GM23248 (cell line): ENCODE measurements around the gene SLC6A7. TPM values are rescaled to one million over a fixed set of nuclear protein-coding genes. Genes with fewer than 3 reads are reported as not detected.
A peak's percentile ranks its signal among the peaks of the same experiment; 100 is the strongest.

ENCODE experiments used
- DNase-seq: peaks from one replicate; pipeline ENCODE4 v3.0.0-alpha.2; 2015
- H2AFZ ChIP-seq: fragments of 200-600 bp; sonication (generic); 2 replicates; pipeline ENCODE4 v1.6.1; 2016; ENCODE audit warnings: antibody characterized with exemption
- H3F3A ChIP-seq: fragments of 200-600 bp; sonication (generic); 2 replicates; pipeline ENCODE4 v1.6.1; 2016; ENCODE audit warnings: mild to moderate bottlenecking, antibody characterized with exemption, mixed run types; ENCODE audit not compliant: insufficient read depth
- H3K27ac ChIP-seq: fragments of 200-600 bp; sonication (generic); 2 replicates; pipeline ENCODE4 v1.5.1; 2016; ENCODE audit warnings: mild to moderate bottlenecking
- H3K27me3 ChIP-seq: fragments of 200-600 bp; sonication (generic); replicated peaks from 2 replicates; pipeline ENCODE4 v1.6.1; 2016; ENCODE audit warnings: mild to moderate bottlenecking; ENCODE audit not compliant: insufficient read depth
- H3K36me3 ChIP-seq: fragments of 200-600 bp; sonication (generic); 2 replicates; pipeline ENCODE4 v1.6.1; 2016; ENCODE audit warnings: low read depth, mild to moderate bottlenecking
- H3K4me1 ChIP-seq: fragments of 200-600 bp; sonication (generic); 2 replicates; pipeline ENCODE4 v1.6.1; 2016; ENCODE audit warnings: mild to moderate bottlenecking; ENCODE audit not compliant: insufficient read depth
- H3K4me2 ChIP-seq: fragments of 200-600 bp; sonication (generic); one replicate; pipeline ENCODE4 v1.6.1; 2016; ENCODE audit warnings: mild to moderate bottlenecking; ENCODE audit not compliant: unreplicated experiment
- H3K4me3 ChIP-seq: fragments of 200-600 bp; sonication (generic); 2 replicates; pipeline ENCODE4 v1.5.1; 2016; ENCODE audit warnings: mild to moderate bottlenecking
- H3K79me2 ChIP-seq: fragments of 200-600 bp; sonication (generic); 2 replicates; pipeline ENCODE4 v1.6.1; 2016; ENCODE audit warnings: mild to moderate bottlenecking; ENCODE audit not compliant: insufficient read depth
- H3K9ac ChIP-seq: fragments of 200-600 bp; sonication (generic); 2 replicates; pipeline ENCODE4 v1.6.1; 2016; ENCODE audit warnings: mild to moderate bottlenecking
- H3K9me2 ChIP-seq: fragments of 200-600 bp; sonication (generic); 2 replicates; pipeline ENCODE4 v1.6.1; 2016; ENCODE audit warnings: mixed run types, mild to moderate bottlenecking, moderate library complexity; ENCODE audit not compliant: insufficient read depth
- H3K9me3 ChIP-seq: fragments of 200-600 bp; sonication (generic); one replicate; pipeline ENCODE4 v1.6.1; 2017; ENCODE audit warnings: low read depth
- H4K20me1 ChIP-seq: fragments of 200-600 bp; sonication (generic); 2 replicates; pipeline ENCODE4 v1.6.0; 2016; ENCODE audit not compliant: insufficient read depth
- EZH2 ChIP-seq: fragments of 200-600 bp; sonication (generic); IDR thresholded peaks from 2 replicates; pipeline ENCODE4 v1.6.1; 2018; ENCODE audit warnings: antibody characterized with exemption, mild to moderate bottlenecking; ENCODE audit not compliant: insufficient read depth, poor library complexity, severe bottlenecking
- EZH2phosphoT487 ChIP-seq: fragments of 200-600 bp; sonication (generic); IDR thresholded peaks from 2 replicates; pipeline ENCODE4 v1.6.1; 2018; ENCODE audit warnings: antibody characterized with exemption, moderate library complexity, mild to moderate bottlenecking, low read depth; ENCODE audit not compliant: insufficient read depth
- WGBS, 2 experiments: methylation state at CpG; one replicate each; pipeline ENCODE4 v1.1.6; 2015 to 2017; ENCODE audit warnings: low lambda C conversion rate in 2 of 2, low coverage in 1 of 2; ENCODE audit errors: missing lambda C conversion rate in 2 of 2; 5-methylcytosine and 5-hydroxymethylcytosine counted together
- in situ Hi-C: fragments of 300-500 bp; cut with MboI; formaldehyde crosslinking; loops from 2 replicates; pipeline ENCODE4 v1.15.0; 2020
- polyA plus RNA-seq: library from polyadenylated mRNA; unstranded; fragments of >200 nt; fragmentation: Nextera tagmentation; extraction: Ambion mirVana; gene quantifications from 2 replicates; pipeline ENCODE4 v1.2.1, GENCODE V29; 2016
- total RNA-seq: library from RNA; depleted of rRNA; stranded (reverse); fragments of >200 nt; shearing (Covaris generic); gene quantifications from 2 replicates; pipeline ENCODE4 v1.2.3, GENCODE V29; 2014

SLC6A7 gene
- total and polyA plus RNA-seq, 2 experiments from 2014 or later: not detected

GRCh38 chr5:150167512-150167850, 22.4 kb upstream of the SLC6A7 start:
- no peaks in the 10 kb centered on the region for H3F3A ChIP-seq
- H4K20me1 ChIP-seq: no peaks in the 10 kb centered on the region
- no peak for DNase-seq
- 95 to 98% methylated on average over 15 of the region's 15 CpGs for WGBS, 2 experiments
- no peak overlapping the region for H2AFZ ChIP-seq
- peaks cover 13% of the 10 kb centered on the region for H3K27me3 ChIP-seq
- H3K79me2 ChIP-seq: no peaks in the 10 kb centered on the region
- H3K4me3 ChIP-seq: no peak overlapping the region
- in situ Hi-C loops: no loop called here
- no peaks in the 10 kb centered on the region for H3K9me3 ChIP-seq
- no peak overlapping the region for H3K9ac ChIP-seq
- H3K4me1 ChIP-seq: peaks cover 11% of the 10 kb centered on the region; the same call in 1 of the 2 replicates
- H3K27ac ChIP-seq: no peak overlapping the region
- no peaks in the 10 kb centered on the region for H3K36me3 ChIP-seq
- TF ChIP-seq EZH2: no peak
- TF ChIP-seq EZH2phosphoT487: no peak
- no peak overlapping the region for H3K4me2 ChIP-seq
- H3K9me2 ChIP-seq: no peaks in the 10 kb centered on the region

DNA sequence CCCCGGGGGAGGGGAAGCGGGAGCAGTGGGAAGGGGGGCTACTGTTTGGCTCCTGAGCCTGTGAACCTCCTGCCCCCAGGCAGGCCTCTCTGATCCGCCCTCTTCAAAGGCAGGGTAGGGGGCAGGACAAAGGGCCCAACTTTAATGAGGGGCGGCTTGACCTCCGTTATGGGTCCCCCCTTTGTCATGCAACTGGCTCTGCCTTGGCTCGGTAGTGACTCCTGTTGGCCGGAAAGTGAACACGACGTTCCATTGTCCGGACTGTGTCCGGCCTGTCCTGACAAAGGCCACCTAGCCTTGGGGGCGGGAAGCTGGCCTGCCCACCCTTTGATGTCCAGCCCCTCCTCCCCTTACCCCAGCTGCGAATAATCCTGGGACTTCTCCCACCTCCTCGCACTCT, 22.0 kb upstream of the SLC6A7 start:
- Histone ChIP-seq H3K27me3 (peaks cover 13% of the 10 kb centered on the region), H3K9ac (no peak overlapping the region), H4K20me1 (no peaks in the 10 kb centered on the region), H3K36me3 (no peaks in the 10 kb centered on the region), H2AFZ (no peak overlapping the region), H3F3A (no peaks in the 10 kb centered on the region), H3K9me2 (no peaks in the 10 kb centered on the region), H3K4me1 (peaks cover 11% of the 10 kb centered on the region; the same call in 1 of the 2 replicates), H3K4me3 (no peak overlapping the region), H3K9me3 (no peaks in the 10 kb centered on the region), H3K27ac (no peak overlapping the region), H3K4me2 (no peak overlapping the region), H3K79me2 (no peaks in the 10 kb centered on the region)
- TF ChIP-seq EZH2phosphoT487 (no peak), EZH2 (no peak)
- in situ Hi-C loops: no loop called here
- DNase-seq: no peak
- 87 to 90% methylated on average over 11 to 14 of the region's 14 CpGs for WGBS, 2 experiments

DNA sequence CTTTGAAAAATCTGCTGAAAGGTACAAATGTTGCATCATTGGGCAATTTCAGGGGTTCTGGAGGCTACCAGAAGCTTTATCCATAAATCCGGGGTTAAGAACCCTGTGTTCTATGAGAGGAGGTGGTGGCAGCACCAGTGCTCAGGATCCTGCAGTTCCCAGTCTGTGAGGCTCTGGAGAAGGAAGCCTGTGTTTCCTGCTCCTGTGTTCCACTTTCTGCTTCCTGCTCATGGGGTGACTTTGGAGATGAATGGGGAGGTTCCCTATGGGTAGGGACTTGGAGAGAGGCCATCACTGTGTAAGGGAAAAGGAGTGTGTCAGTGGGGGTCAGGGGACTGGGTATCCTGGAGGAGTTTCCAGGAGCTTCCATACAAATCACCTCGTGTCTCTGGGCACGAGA, 21.0 kb upstream of the SLC6A7 start:
- H3K9me3 ChIP-seq: no peaks in the 10 kb centered on the region
- H3K4me1 ChIP-seq: 0 out of 2 replicates have a peak, but pooled peaks cover 4% of the 10 kb centered on the region
- H3K4me2 ChIP-seq: no peak overlapping the region
- no peaks in the 10 kb centered on the region for H3K79me2 ChIP-seq
- no peak overlapping the region for H3K4me3 ChIP-seq
- no peaks in the 10 kb centered on the region for H4K20me1 ChIP-seq
- no peak overlapping the region for H2AFZ ChIP-seq
- TF ChIP-seq EZH2: no peak
- no peak for TF ChIP-seq EZH2phosphoT487
- H3K27me3 ChIP-seq: peaks cover 13% of the 10 kb centered on the region
- H3K27ac ChIP-seq: no peak overlapping the region
- no peaks in the 10 kb centered on the region for H3K36me3 ChIP-seq
- WGBS, 2 experiments: 22 to 26% methylated on average over 3 of the region's 3 CpGs
- DNase-seq: no peak
- in situ Hi-C loops: no loop called here
- no peaks in the 10 kb centered on the region for H3F3A ChIP-seq
- H3K9ac ChIP-seq: no peak overlapping the region
- no peaks in the 10 kb centered on the region for H3K9me2 ChIP-seq

GRCh38 chr5:150172145-150172544, 17.7 kb upstream of the SLC6A7 start:
- Histone ChIP-seq H3K4me2 (no peak overlapping the region), H3K36me3 (no peaks in the 10 kb centered on the region), H3K4me1 (no peaks in the 10 kb centered on the region), H3K4me3 (no peak overlapping the region), H3K9me2 (no peaks in the 10 kb centered on the region), H3K27ac (no peak overlapping the region), H3F3A (no peaks in the 10 kb centered on the region), H3K9ac (no peak overlapping the region), H2AFZ (no peak overlapping the region), H3K79me2 (no peaks in the 10 kb centered on the region), H3K9me3 (no peaks in the 10 kb centered on the region), H3K27me3 (peaks cover 13% of the 10 kb centered on the region), H4K20me1 (no peaks in the 10 kb centered on the region)
- in situ Hi-C loops: no loop called here
- peak; percentile 51 for DNase-seq
- WGBS, 2 experiments: 37 to 50% methylated on average over 1 of the region's 1 CpG
- no peak for TF ChIP-seq EZH2phosphoT487
- no peak for TF ChIP-seq EZH2

GRCh38 chr5:150172556-150172955, 17.3 kb upstream of the SLC6A7 start:
- H3K27ac ChIP-seq: no peak overlapping the region
- in situ Hi-C loops: no loop called here
- H3K9ac ChIP-seq: no peak overlapping the region
- peaks cover 13% of the 10 kb centered on the region for H3K27me3 ChIP-seq
- no peaks in the 10 kb centered on the region for H4K20me1 ChIP-seq
- no peak overlapping the region for H3K4me2 ChIP-seq
- H3K9me3 ChIP-seq: no peaks in the 10 kb centered on the region
- WGBS, 2 experiments: 76 to 78% methylated on average over 4 of the region's 4 CpGs
- H3F3A ChIP-seq: no peaks in the 10 kb centered on the region
- TF ChIP-seq EZH2 (no peak), EZH2phosphoT487 (no peak)
- H2AFZ ChIP-seq: no peak overlapping the region
- DNase-seq: no peak
- no peaks in the 10 kb centered on the region for H3K9me2 ChIP-seq
- no peak overlapping the region for H3K4me3 ChIP-seq
- no peaks in the 10 kb centered on the region for H3K79me2 ChIP-seq
- no peaks in the 10 kb centered on the region for H3K36me3 ChIP-seq
- H3K4me1 ChIP-seq: no peaks in the 10 kb centered on the region
